ENCODE measurements around the gene FAM3B.

DNA sequence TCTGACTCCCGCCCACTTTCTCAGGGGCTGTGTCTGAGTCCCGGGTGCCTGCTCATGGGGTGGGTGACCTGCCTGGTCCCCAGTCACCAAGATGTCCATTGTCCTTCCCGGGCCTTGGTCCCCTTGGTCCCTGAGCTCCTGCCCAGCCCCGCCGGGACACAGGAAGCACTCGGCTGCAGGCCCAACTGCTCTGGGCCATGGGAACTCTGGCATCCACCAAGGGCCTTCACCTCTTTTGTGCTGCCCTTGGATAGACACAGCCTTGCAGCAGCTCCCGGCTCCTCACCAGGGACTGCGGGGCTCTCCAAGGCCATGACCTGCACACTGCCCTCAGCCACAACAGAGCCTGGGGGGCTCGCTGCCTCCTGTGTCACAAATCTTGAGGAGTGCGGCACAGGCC is 87.4 kb downstream of the FAM3B start:
- TF ChIP-seq, protein P1, sequence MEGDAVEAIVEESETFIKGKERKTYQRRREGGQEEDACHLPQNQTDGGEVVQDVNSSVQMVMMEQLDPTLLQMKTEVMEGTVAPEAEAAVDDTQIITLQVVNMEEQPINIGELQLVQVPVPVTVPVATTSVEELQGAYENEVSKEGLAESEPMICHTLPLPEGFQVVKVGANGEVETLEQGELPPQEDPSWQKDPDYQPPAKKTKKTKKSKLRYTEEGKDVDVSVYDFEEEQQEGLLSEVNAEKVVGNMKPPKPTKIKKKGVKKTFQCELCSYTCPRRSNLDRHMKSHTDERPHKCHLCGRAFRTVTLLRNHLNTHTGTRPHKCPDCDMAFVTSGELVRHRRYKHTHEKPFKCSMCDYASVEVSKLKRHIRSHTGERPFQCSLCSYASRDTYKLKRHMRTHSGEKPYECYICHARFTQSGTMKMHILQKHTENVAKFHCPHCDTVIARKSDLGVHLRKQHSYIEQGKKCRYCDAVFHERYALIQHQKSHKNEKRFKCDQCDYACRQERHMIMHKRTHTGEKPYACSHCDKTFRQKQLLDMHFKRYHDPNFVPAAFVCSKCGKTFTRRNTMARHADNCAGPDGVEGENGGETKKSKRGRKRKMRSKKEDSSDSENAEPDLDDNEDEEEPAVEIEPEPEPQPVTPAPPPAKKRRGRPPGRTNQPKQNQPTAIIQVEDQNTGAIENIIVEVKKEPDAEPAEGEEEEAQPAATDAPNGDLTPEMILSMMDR (IDR thresholded peaks at IDR 0.05; ENCODE audit: insufficient read depth, low read length): no peak
- TF ChIP-seq, protein P2, sequence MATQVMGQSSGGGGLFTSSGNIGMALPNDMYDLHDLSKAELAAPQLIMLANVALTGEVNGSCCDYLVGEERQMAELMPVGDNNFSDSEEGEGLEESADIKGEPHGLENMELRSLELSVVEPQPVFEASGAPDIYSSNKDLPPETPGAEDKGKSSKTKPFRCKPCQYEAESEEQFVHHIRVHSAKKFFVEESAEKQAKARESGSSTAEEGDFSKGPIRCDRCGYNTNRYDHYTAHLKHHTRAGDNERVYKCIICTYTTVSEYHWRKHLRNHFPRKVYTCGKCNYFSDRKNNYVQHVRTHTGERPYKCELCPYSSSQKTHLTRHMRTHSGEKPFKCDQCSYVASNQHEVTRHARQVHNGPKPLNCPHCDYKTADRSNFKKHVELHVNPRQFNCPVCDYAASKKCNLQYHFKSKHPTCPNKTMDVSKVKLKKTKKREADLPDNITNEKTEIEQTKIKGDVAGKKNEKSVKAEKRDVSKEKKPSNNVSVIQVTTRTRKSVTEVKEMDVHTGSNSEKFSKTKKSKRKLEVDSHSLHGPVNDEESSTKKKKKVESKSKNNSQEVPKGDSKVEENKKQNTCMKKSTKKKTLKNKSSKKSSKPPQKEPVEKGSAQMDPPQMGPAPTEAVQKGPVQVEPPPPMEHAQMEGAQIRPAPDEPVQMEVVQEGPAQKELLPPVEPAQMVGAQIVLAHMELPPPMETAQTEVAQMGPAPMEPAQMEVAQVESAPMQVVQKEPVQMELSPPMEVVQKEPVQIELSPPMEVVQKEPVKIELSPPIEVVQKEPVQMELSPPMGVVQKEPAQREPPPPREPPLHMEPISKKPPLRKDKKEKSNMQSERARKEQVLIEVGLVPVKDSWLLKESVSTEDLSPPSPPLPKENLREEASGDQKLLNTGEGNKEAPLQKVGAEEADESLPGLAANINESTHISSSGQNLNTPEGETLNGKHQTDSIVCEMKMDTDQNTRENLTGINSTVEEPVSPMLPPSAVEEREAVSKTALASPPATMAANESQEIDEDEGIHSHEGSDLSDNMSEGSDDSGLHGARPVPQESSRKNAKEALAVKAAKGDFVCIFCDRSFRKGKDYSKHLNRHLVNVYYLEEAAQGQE (IDR thresholded peaks at IDR 0.05; ENCODE audit: insufficient replicate concordance, low read depth): no peak
- no peak for TF ChIP-seq SPI1 (IDR thresholded peaks at IDR 0.05; ENCODE audit: borderline replicate concordance, low read depth)
- TF ChIP-seq POLR2AphosphoS5 (IDR thresholded peaks at IDR 0.05; ENCODE audit: low read depth): no peak
- TF ChIP-seq GABPA (IDR thresholded peaks at IDR 0.05; ENCODE audit: low read depth): no peak
